MCF 10A (cell line): ENCODE measurements around the gene PPP2R5E. TPM values are rescaled to one million over a fixed set of nuclear protein-coding genes. Genes with fewer than 3 reads are reported as not detected.

Experiments used
- BruUV-seq: library from RNA; stranded (reverse); fragments of 400-500 nt; replicated peaks from 2 replicates; lab custom pipeline; 2021; lab: Mats Ljungman, UMichigan
- CTCF ChIA-PET: fragments of 300-600 bp; sonication (Branson Sonifier 250); formaldehyde crosslinking; extraction: SDS; loops from one replicate; lab custom pipeline; 2021; ENCODE audit warnings: antibody characterized with exemption, inconsistent platforms; lab: Yijun Ruan, JAX
- POLR2A ChIA-PET: fragments of 300-600, 350-650 bp; sonication (Branson Sonifier 250); formaldehyde crosslinking; extraction: SDS; loops from one replicate; lab custom pipeline; 2020; ENCODE audit warnings: antibody characterized with exemption, inconsistent platforms; lab: Yijun Ruan, JAX
- DNase-seq: peaks from one replicate; pipeline ENCODE4 v3.0.0-alpha.2; 2018; ENCODE audit not compliant: unreplicated experiment
- H3K27ac Mint-ChIP-seq: one replicate; pipeline ENCODE4 v1.8.0; 2022; ENCODE audit warnings: mild to moderate bottlenecking, low read depth, mixed read lengths; ENCODE audit not compliant: unreplicated experiment
- H3K27me3 Mint-ChIP-seq: one replicate; pipeline ENCODE4 v1.8.0; 2022; ENCODE audit warnings: mixed read lengths; ENCODE audit not compliant: insufficient read depth, unreplicated experiment
- H3K36me3 Mint-ChIP-seq: one replicate; pipeline ENCODE4 v1.8.0; 2022; ENCODE audit warnings: mild to moderate bottlenecking, moderate library complexity, mixed read lengths; ENCODE audit not compliant: insufficient read depth, unreplicated experiment
- H3K4me1 Mint-ChIP-seq: one replicate; pipeline ENCODE4 v1.8.0; 2022; ENCODE audit warnings: mixed read lengths; ENCODE audit not compliant: insufficient read depth, unreplicated experiment
- H3K4me3 Mint-ChIP-seq: one replicate; pipeline ENCODE4 v1.8.0; 2022; ENCODE audit warnings: mild to moderate bottlenecking, moderate library complexity, mixed read lengths; ENCODE audit not compliant: unreplicated experiment
- H3K9me3 Mint-ChIP-seq: one replicate; pipeline ENCODE4 v1.8.0; 2022; ENCODE audit warnings: mixed read lengths; ENCODE audit not compliant: unreplicated experiment
- CTCF ChIP-seq: fragments of 200-600 bp; IDR thresholded peaks from one replicate; pipeline ENCODE4 v1.8.0; 2022; ENCODE audit warnings: antibody characterized with exemption, mild to moderate bottlenecking; ENCODE audit not compliant: unreplicated experiment
- intact Hi-C: fragments of 100-400 bp; cut with micrococcal nuclease; formaldehyde crosslinking; loops from 2 replicates; pipeline ENCODE4 v1.14.1; 2022
- total RNA-seq: library from RNA; stranded (reverse); gene quantifications from 2 replicates; pipeline ENCODE4 v1.2.3, GENCODE V29; 2022

The PPP2R5E gene
- total RNA-seq, 1 experiment from 2014 or later: 49.7 TPM

GRCh38 chr14:63413009-63413408 is 130.2 kb downstream of the PPP2R5E start:
- Mint-ChIP-seq H3K36me3 (peaks cover 29% of the 10 kb centered on the region), H3K4me1 (no peaks in the 10 kb centered on the region), H3K9me3 (no peaks in the 10 kb centered on the region), H3K27me3 (no peaks in the 10 kb centered on the region), H3K27ac (no peak overlapping the region), H3K4me3 (no peak overlapping the region)
- POLR2A ChIA-PET: no interaction called here
- intact Hi-C loops: no loop called here
- no peak for DNase-seq
- CTCF ChIA-PET: no interaction called here
- TF ChIP-seq CTCF: no peak
- BruUV-seq: no TSS peak

- Mint-ChIP-seq H3K27me3 (no peaks in the 10 kb centered on the region), H3K27ac (no peak overlapping the region), H3K4me1 (peaks cover 5% of the 10 kb centered on the region), H3K9me3 (no peaks in the 10 kb centered on the region), H3K36me3 (peaks cover 18% of the 10 kb centered on the region), H3K4me3 (no peak overlapping the region)
- CTCF ChIA-PET: interaction anchor here (0.6 kb wide), 2 partner anchors 60 to 1344 kb away, joined by 3 to 4 read pairs; no protein-coding TSS in a partner anchor
- intact Hi-C loops: no loop called here
- TF ChIP-seq CTCF: no peak
- POLR2A ChIA-PET: no interaction called here
- DNase-seq: no peak
- no TSS peak for BruUV-seq
Observed at GRCh38 chr14:63406333-63406732, 136.8 kb downstream of the PPP2R5E start.

GRCh38 chr14:63405715-63406114 is 137.5 kb downstream of the PPP2R5E start:
- H3K36me3 Mint-ChIP-seq: peaks cover 18% of the 10 kb centered on the region
- H3K4me1 Mint-ChIP-seq: peaks cover 5% of the 10 kb centered on the region
- no peak for DNase-seq
- intact Hi-C loops: no loop called here
- H3K27ac Mint-ChIP-seq: no peak overlapping the region
- H3K9me3 Mint-ChIP-seq: no peaks in the 10 kb centered on the region
- CTCF ChIA-PET: interaction anchor here (1.4 kb wide), 1 partner anchor 17 kb away, joined by 7 read pairs; no protein-coding TSS in a partner anchor
- no TSS peak for BruUV-seq
- no peak overlapping the region for H3K4me3 Mint-ChIP-seq
- POLR2A ChIA-PET: interaction anchor here (0.6 to 1.5 kb wide), 3 partner anchors 15 to 138 kb away, joined by 3 to 5 read pairs (median 4); partner anchors contain the start of gene PPP2R5E
- H3K27me3 Mint-ChIP-seq: no peaks in the 10 kb centered on the region
- no peak for TF ChIP-seq CTCF

GRCh38 chr14:63404906-63405305 is 138.3 kb downstream of the PPP2R5E start:
- no TSS peak for BruUV-seq
- Mint-ChIP-seq H3K4me3 (no peak overlapping the region), H3K27me3 (no peaks in the 10 kb centered on the region), H3K27ac (peak overlapping the region; percentile 44), H3K9me3 (no peaks in the 10 kb centered on the region), H3K4me1 (peaks cover 5% of the 10 kb centered on the region), H3K36me3 (peaks cover 10% of the 10 kb centered on the region)
- DNase-seq: no peak
- TF ChIP-seq CTCF: no peak
- POLR2A ChIA-PET: interaction anchor here (0.6 to 1.5 kb wide), 5 partner anchors 14 to 139 kb away, joined by 3 to 5 read pairs (median 3); partner anchors contain the start of gene PPP2R5E
- CTCF ChIA-PET: interaction anchor here (0.6 to 1.4 kb wide), 2 partner anchors 16 to 361 kb away, joined by 3 to 7 read pairs; no protein-coding TSS in a partner anchor
- intact Hi-C loops: no loop called here
